ENCODE measurements around the gene BAZ1A. TPM values are rescaled to one million over a fixed set of nuclear protein-coding genes. Genes with fewer than 3 reads are reported as not detected.

Gene BAZ1A
- total RNA-seq, 1 experiment from 2014 or later, result 24.2 TPM

- Histone ChIP-seq H3K4me2 (ENCODE audit: low read length) (no peak overlapping the region), H3K4me3 (replicated peaks in 1 of 2; ENCODE audit: low read depth in 1 of 2, low read length in 2 of 2) (no peak overlapping the region), H3K27ac (ENCODE audit: low read depth, low read length) (no peak overlapping the region), H3K36me3 (ENCODE audit: control insufficient read depth in 1 of 2, insufficient read depth in 2 of 2, low read length in 2 of 2) (peaks cover 0 to 5% of the 10 kb centered on the region in 2 experiments; a peak in 3 of 4 replicates), H3K9ac (ENCODE audit: low read length) (no peak overlapping the region), H3K27me3 (ENCODE audit: insufficient read depth, low read length) (no peaks in the 10 kb centered on the region), H3K79me2 (ENCODE audit: insufficient read depth, low read length) (no peaks in the 10 kb centered on the region), H3K9me3 (ENCODE audit: control insufficient read depth in 1 of 2, insufficient read depth in 1 of 2, low read depth in 1 of 2, low read length in 2 of 2) (no peaks in the 10 kb centered on the region), H2AFZ (ENCODE audit: low read depth, low read length, poor library complexity, severe bottlenecking) (no peak overlapping the region), H4K20me1 (ENCODE audit: insufficient read depth) (no peaks in the 10 kb centered on the region), H3K4me1 (ENCODE audit: control insufficient read depth in 1 of 2, insufficient read depth in 2 of 2, low read length in 2 of 2) (no peaks in the 10 kb centered on the region), H3K9me2 (ENCODE audit: insufficient read depth) (no peaks in the 10 kb centered on the region)
- TF ChIP-seq, protein P1, sequence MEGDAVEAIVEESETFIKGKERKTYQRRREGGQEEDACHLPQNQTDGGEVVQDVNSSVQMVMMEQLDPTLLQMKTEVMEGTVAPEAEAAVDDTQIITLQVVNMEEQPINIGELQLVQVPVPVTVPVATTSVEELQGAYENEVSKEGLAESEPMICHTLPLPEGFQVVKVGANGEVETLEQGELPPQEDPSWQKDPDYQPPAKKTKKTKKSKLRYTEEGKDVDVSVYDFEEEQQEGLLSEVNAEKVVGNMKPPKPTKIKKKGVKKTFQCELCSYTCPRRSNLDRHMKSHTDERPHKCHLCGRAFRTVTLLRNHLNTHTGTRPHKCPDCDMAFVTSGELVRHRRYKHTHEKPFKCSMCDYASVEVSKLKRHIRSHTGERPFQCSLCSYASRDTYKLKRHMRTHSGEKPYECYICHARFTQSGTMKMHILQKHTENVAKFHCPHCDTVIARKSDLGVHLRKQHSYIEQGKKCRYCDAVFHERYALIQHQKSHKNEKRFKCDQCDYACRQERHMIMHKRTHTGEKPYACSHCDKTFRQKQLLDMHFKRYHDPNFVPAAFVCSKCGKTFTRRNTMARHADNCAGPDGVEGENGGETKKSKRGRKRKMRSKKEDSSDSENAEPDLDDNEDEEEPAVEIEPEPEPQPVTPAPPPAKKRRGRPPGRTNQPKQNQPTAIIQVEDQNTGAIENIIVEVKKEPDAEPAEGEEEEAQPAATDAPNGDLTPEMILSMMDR (IDR thresholded peaks at IDR 0.05 in 2 of 3, conservative IDR thresholded peaks at IDR 0.05 in 1 of 3; ENCODE audit: borderline replicate concordance in 1 of 3, insufficient read depth in 1 of 3, low read depth in 2 of 3, low read length in 2 of 3), result no peak
- TF ChIP-seq MAX (IDR thresholded peaks at IDR 0.05) (no peak), TCF7L2 (IDR thresholded peaks at IDR 0.05; ENCODE audit: borderline replicate concordance, extremely low read depth, insufficient read depth, insufficient read length) (no peak), ZFX (IDR thresholded peaks at IDR 0.05) (no peak), REST (IDR thresholded peaks at IDR 0.05; ENCODE audit: low read depth) (no peak), FOSL1 (IDR thresholded peaks at IDR 0.05; ENCODE audit: low read depth) (no peak), POLR2AphosphoS5 (IDR thresholded peaks at IDR 0.05; ENCODE audit: low read depth, low read length) (no peak), RAD21 (IDR thresholded peaks at IDR 0.05; ENCODE audit: low read depth) (no peak), EZH2 (IDR thresholded peaks at IDR 0.05) (no peak), ZNF274 (IDR thresholded peaks at IDR 0.05; ENCODE audit: low read depth, low read length) (no peak), SP1 (IDR thresholded peaks at IDR 0.05; ENCODE audit: low read depth) (no peak)
- TF ChIP-seq, protein P2, sequence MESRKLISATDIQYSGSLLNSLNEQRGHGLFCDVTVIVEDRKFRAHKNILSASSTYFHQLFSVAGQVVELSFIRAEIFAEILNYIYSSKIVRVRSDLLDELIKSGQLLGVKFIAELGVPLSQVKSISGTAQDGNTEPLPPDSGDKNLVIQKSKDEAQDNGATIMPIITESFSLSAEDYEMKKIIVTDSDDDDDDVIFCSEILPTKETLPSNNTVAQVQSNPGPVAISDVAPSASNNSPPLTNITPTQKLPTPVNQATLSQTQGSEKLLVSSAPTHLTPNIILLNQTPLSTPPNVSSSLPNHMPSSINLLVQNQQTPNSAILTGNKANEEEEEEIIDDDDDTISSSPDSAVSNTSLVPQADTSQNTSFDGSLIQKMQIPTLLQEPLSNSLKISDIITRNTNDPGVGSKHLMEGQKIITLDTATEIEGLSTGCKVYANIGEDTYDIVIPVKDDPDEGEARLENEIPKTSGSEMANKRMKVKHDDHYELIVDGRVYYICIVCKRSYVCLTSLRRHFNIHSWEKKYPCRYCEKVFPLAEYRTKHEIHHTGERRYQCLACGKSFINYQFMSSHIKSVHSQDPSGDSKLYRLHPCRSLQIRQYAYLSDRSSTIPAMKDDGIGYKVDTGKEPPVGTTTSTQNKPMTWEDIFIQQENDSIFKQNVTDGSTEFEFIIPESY (IDR thresholded peaks at IDR 0.05; ENCODE audit: extremely low read depth, insufficient replicate concordance, low read length), result no peak
- no TSS peak for BruUV-seq (replicated peaks)
- no peak for ATAC-seq
- DNase-seq (ENCODE audit: low read depth, low spot score), result no peak
- RAD21 ChIA-PET (ENCODE audit: low non-redundant PET in 1 of 2, low total read pairs in 2 of 2, uncharacterized antibody in 2 of 2, unreplicated experiment in 2 of 2), result no interaction called here
- intact Hi-C loops (cut with micrococcal nuclease), result no loop called here
- POLR2A ChIA-PET, result no interaction called here
- CTCF ChIA-PET, result no interaction called here
Observed at GRCh38 chr14:34770901-34771300, 104.3 kb downstream of the BAZ1A start.

Data from HCT116 (cell line).